ENCODE results near the gene PSMC3.

PSMC3 gene

GRCh38 chr11:47413351-47413750, 12.9 kb downstream of the PSMC3 start:
- no peak for DNase-seq (ENCODE audit: low read depth)

- DNase-seq (ENCODE audit: low read depth), result peak; percentile 62
Measured at GRCh38 chr11:47411884-47412746, 14.1 kb downstream of the PSMC3 start.

- DNase-seq (ENCODE audit: low read depth), result no peak
Measured at GRCh38 chr11:47410370-47411264, 15.6 kb downstream of the PSMC3 start.

- no peak for DNase-seq (ENCODE audit: low read depth)
Measured at GRCh38 chr11:47409440-47410369, 16.5 kb downstream of the PSMC3 start.

- no peak for DNase-seq (ENCODE audit: low read depth)
Measured at GRCh38 chr11:47408598-47409439, 17.4 kb downstream of the PSMC3 start.

GRCh38 chr11:47407746-47408590, 18.3 kb downstream of the PSMC3 start, which contains the start of gene SLC39A13:
Gene SLC39A13 (plus strand): TSS chr11:47408590. CDS start chr11:47410095, 1,505 bp downstream.
- DNase-seq (ENCODE audit: low read depth), result peak; percentile 96

GRCh38 chr11:47406896-47407745, 19.1 kb downstream of the PSMC3 start:
- no peak for DNase-seq (ENCODE audit: low read depth)

GRCh38 chr11:47403571-47403970, 22.7 kb downstream of the PSMC3 start:
- no peak for DNase-seq (ENCODE audit: low read depth)

- no peak for DNase-seq (ENCODE audit: low read depth)
Measured at GRCh38 chr11:47403135-47403534, 23.1 kb downstream of the PSMC3 start.

- DNase-seq (ENCODE audit: low read depth), result no peak
Measured at GRCh38 chr11:47400768-47401279, 25.4 kb downstream of the PSMC3 start.

- DNase-seq (ENCODE audit: low read depth), result no peak
Measured at GRCh38 chr11:47399860-47400767, 26.1 kb downstream of the PSMC3 start.

- no peak for DNase-seq (ENCODE audit: low read depth)
Measured at GRCh38 chr11:47398551-47398950, 27.7 kb downstream of the PSMC3 start.

GRCh38 chr11:47398011-47398410, 28.2 kb downstream of the PSMC3 start:
- no peak for DNase-seq (ENCODE audit: low read depth)

- no peak for DNase-seq (ENCODE audit: low read depth)
Measured at GRCh38 chr11:47396049-47396320, 30.3 kb downstream of the PSMC3 start.

GRCh38 chr11:47395223-47396048, 30.8 kb downstream of the PSMC3 start:
- no peak for DNase-seq (ENCODE audit: low read depth)

GRCh38 chr11:47394322-47395222, 31.7 kb downstream of the PSMC3 start:
- peak; percentile 55 for DNase-seq (ENCODE audit: low read depth)
